HG03095 (cell line): ENCODE measurements around the gene DMBX1.

Experiments
- ATAC-seq: cut with Tn5 transposase; IDR thresholded peaks from one replicate; pipeline ENCODE4 v1.9.1; 2021; ENCODE audit warnings: moderate library complexity; ENCODE audit not compliant: unreplicated experiment

DMBX1 gene

GRCh38 chr1:46497020-46497419, 7.4 kb downstream of the DMBX1 start:
- no peak for ATAC-seq

GRCh38 chr1:46497665-46498064, 8.0 kb downstream of the DMBX1 start:
- no peak for ATAC-seq

- ATAC-seq, result no peak
Measured at GRCh38 chr1:46501528-46501927, 11.9 kb downstream of the DMBX1 start.

- ATAC-seq, result no peak
Measured at GRCh38 chr1:46503421-46503820, 13.8 kb downstream of the DMBX1 start.

DNA sequence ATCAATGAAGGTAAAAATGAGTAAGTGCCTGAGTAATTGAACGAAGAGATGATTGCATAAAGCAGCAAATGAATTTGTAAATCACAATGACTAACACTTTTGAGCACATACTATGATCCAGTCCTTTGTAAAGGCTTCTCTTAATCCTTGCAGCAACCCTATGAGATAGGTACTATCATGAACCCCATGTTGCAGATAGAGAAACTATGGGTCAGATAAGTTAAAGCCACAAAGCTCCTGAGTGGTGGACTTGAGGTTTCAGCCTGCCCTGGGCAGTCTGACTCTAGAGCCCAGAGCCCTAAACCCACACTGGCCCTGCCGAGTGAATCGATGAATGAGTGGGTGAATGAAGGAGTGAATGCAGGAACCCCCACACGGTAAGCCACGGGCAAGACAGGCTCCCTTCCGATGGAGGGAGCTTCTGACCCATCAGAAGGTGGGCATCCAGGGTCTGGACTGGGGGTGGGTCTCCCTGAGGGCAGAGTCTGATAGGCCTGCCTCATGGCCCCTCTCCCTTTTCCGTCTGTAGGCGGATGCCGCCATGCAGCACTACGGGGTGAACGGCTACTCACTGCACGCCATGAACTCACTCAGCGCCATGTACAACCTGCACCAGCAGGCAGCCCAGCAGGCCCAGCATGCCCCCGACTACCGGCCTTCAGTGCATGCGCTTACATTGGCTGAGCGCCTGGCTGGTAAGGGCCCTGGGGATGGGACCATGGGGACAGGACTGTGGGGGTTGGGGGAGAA, 17.0 kb downstream of the DMBX1 start:
- ATAC-seq, result no peak

- ATAC-seq, result no peak
Measured at GRCh38 chr1:46508757-46509156, 19.1 kb downstream of the DMBX1 start.

DNA sequence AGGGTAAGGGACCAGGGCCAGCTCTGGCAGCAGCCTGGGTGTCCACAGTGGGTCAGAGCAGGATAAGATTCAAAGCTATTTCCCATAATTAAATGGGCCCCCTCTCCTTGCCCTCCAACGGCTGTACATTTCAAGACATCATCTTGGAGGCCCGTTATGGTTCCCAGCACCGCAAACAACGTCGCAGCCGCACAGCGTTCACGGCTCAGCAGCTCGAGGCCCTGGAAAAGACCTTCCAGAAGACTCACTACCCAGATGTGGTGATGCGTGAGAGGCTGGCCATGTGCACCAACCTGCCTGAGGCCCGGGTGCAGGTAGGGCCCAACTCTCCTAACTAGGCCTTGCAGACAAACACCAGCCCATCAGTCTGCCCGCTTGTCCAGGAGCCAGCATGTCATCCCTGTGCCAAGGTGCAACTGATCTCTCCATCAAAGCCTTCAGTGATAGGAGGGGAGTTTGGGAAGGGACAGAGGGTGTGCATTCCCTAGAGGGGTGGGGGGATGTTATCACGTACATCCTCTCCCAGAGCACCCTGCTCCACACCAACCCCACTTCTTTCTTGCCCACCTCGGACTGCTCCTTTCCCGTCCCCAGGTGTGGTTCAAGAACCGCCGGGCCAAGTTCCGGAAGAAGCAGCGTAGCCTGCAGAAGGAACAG, 20.8 kb downstream of the DMBX1 start:
- no peak for ATAC-seq

- no peak for ATAC-seq
Measured at GRCh38 chr1:46510998-46511365, 21.3 kb downstream of the DMBX1 start.

GRCh38 chr1:46512135-46512791, 22.6 kb downstream of the DMBX1 start:
- ATAC-seq, result no peak

GRCh38 chr1:46512792-46513190, 23.2 kb downstream of the DMBX1 start:
- ATAC-seq, result no peak

GRCh38 chr1:46513536-46513935, 23.9 kb downstream of the DMBX1 start:
- no peak for ATAC-seq

DNA sequence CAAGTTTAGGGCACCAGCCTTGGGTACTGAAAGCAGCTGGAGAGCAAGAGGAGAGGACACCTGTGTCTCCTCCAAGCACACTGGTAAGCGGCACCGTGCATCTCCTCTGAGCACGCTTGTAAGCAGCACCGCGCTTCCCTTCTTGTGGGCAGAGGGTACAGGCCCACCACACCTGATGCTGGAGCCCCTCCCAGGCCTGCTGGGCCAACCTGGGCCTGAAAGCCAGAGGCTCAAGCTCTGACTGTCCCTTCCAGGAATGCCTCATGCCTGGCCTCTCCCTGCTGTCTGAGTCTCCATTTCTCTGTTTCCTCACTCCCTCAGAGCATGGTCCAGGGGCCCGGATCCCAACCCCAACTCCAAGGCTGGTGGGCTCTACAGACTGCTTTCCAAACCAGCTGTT, 25.9 kb downstream of the DMBX1 start:
- ATAC-seq, result no peak

DNA sequence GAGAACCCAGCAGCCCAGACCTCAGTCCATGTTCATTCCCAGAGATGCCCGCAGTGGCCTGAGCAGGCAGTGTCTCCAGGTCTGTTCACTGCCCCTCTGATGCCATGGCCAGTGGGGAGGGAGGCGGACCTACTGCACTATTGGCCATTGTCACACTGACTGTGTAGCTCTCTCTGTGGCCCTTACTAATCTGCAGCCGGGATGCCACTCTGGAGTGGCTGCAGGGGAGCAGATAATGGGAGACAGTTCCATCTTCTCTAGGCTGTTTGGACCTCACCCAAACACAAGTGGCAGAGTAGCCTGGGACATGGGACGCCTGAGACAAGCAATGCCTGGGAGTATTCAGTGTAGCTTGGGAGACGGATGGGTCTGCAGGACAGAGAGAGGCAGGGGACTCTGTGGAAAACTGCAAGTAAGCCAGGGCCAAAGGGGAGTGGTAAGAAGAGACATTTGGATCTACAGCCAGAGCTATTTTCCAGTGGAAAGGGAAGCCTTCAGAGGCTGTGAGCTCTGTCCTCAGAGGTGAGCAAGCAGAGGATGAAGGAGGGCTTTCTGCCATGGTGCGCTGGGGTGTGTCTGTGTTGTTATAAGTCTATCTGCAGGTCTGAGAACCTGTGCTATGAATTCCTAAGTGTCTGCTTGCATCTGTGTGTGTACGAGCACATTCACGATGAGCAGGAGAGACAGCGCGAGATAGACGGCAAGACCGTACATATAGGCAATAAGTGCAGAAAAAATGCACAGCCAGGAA, 26.7 kb downstream of the DMBX1 start:
- ATAC-seq, result no peak

- ATAC-seq, result no peak
Measured at GRCh38 chr1:46517010-46517600, 27.5 kb downstream of the DMBX1 start.

GRCh38 chr1:46517932-46518498, 28.4 kb downstream of the DMBX1 start:
- no peak for ATAC-seq

DNA sequence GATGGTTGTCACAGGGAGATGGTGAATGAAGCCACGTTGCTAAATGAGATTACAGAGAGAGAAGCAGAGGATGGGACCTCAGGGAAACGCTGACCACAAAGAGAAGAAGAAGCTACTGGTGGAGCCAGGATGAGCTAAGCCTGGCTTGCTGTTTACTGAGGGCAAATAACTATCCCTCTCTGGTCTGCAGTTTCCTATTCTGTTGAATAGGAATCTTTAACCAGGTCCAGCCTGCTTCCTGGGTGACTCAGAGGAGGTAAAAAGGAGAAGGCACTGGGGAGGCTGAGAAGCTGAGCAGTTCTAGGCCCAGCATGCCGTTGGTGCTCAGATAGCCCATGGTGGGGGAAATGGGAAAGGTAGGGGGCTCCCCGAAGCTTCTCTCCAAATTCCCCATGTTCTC, 29.6 kb downstream of the DMBX1 start:
- no peak for ATAC-seq

GRCh38 chr1:46520063-46520911, 30.7 kb downstream of the DMBX1 start:
- ATAC-seq, result no peak

- no peak for ATAC-seq
Measured at GRCh38 chr1:46521414-46521813, 31.8 kb downstream of the DMBX1 start.

DNA sequence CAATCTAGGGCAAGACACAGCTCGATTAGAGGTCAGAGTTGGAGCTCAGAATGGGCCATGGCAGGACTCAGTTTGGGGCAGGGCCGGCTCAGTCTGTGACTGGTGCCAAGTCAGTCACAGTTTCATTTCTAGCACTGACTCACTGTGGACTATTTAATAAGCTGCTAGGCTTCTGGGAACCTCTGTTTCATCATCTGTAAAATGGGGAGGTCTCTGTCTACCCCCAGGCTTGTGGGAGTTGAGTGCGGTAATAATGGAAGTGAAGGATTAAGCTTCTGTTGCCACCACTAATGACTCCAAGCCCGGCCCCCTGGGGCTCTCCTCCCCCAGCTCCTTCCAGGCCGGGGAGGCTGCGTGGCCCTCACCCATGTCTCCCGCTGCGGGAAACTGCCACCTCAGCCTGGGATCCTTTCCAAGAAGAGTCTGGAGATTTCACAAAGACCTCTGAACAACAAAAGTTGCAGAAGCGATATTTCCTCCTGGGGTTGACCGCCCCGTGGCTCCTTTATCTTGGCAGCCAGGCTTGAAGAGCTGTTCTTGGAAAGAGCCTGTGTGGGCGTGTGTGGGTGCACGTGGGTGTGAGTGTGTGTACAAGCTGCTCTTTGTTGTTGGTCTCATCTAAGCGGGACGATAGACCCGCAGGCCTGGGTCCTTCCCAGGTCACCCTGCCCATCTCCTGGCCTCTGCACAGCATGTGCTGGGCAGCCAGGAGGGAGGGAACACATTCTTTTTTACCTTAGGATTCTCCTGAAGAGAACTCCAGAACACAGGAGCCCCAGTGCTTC, 32.7 kb downstream of the DMBX1 start:
- ATAC-seq, result no peak
